SIG-M5 treated with dmso at 0.1 percent for 504 hours (cell line): Measurements from ENCODE around the gene PIK3CB.
A peak's percentile ranks its signal among the peaks of the same experiment; 100 is the strongest.
"Not testable (repeated sequence)": the region's sequence is repeated elsewhere in the genome, so short reads cannot be mapped to it uniquely, and the experiment has no call there.

Experiments used
- DNase-seq: peaks from one replicate; lab custom pipeline; 2025; ENCODE audit not compliant: unreplicated experiment; lab: John Stamatoyannopoulos, UW

The PIK3CB gene

DNA sequence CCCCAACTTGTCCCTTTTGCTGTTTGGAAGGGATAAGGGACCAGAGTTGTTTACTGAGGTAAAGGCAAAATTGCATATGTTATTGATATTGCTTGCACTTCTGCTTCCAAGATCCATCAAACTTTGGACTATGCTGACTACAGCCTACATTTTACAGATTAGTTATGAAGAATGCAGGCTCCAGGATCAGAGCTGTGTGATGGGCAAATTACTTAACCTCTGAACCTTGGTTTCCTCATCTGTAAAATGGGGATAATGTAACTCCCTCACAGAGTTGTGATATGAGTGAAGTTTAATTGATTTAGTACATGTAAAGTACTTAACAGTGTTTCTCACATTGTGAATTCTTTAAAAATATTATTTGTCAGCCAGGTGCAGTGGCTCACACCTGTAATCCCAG lies 210.2 kb downstream of the PIK3CB start:
- DNase-seq: no peak

DNA sequence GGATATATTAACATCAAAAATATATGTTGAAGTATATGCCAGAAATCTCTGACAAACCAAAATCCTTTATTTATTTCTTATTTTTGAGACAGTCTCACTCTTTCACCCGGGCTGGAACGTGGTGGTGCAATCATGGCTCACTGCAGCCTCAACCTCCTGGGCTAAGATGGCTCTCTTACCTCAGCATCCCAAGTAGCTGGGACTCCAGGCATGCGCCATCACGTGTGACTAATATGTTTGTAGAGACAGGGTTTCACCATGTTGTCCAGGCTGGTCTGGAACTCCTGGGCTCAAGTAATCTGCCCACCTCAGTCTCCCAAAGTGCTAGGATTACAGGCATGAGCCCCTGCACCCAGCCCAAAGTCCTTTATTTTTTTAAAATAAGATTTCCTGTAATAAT lies 214.3 kb downstream of the PIK3CB start:
- no peak for DNase-seq

DNA sequence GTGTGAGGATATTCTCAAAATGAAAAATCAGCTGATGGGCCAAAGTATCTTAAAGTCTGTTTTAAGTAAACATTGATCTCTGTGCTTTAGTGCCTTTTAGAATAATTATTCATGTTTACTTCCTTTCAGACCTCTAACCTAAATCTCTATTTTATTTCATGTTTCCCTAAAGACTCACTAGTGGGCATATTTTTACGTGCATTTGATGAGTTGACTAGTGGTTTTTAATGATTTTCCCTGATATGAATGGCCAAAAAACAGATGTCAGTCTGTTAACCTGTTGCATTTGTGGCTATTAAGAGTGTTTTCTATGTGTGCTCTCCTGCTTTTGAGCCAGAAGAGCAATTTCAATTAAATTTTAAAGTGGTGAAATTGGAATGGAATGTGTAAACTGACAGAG lies 219.3 kb downstream of the PIK3CB start:
- DNase-seq: no peak

DNA sequence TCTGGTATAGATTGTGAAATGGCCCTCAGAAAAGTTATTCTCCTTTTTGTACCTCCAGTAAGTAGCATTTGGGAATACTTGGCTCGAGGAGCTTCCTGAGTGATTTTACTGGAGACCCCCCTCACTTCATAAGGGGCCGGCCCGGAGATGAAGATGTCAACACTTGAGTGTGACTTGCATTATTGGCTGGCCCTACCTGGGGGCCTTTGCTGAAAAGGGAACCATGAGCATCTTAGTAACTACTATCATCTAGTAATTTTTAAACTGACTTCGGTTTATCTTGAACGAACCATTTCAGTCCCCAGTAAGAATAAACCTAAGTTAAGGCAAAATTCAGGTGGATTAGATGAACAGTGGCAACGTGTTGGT lies 224.8 kb downstream of the PIK3CB start:
- DNase-seq: no peak

DNA sequence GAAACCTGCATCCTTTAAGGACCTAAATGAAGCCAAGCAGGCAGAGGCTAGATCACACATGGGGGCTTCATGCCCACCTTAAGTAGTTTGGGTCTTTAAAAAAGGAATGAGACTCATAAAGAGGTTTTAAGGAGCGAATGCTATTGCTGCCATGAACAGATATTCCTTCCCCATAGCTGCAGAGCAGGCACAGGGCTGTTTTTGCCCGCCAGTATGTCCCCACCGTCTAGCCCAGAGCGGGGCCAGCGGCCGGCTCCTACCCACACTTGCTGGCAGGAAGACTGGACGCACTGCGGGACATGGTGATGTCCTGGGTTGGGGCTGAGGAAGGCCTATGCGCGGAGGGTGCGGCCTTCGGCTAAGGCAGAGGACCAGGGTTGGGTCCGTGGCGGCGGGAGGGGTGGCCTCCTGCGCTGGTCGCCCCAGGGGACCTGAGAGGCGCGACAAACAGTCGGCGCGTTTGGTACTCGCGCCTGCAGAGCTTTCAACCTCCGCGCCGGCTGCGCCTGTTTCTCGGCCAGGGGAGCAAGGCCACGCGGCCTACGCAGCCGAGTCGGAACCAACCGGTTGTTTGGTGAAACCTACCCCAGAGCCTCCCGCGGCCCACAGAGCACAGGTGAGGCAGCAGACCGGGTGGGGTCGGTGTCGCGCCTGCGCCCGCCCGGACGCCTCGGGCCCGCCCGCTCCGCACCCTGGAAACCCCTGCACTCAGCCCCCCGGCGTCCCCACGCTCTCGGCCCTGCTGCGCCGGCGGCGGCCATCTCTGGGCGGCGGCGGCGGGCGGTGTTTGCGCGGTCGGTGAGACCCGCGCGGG lies 226.2 kb downstream of the PIK3CB start, which contains the start of gene FAIM:
Gene FAIM, plus strand, starts transcription at position 450 of the 814 bp plus-strand sequence. CDS start 10,956 bp downstream, outside the sequence.
- DNase-seq: peak; percentile 56

- DNase-seq: not testable (repeated sequence)
Measured at GRCh38 chr3:138604106-138604595, 230.6 kb downstream of the PIK3CB start.
